Endodermal cell (in vitro differentiated cells): ENCODE measurements around the gene NPVF. TPM values are rescaled to one million over a fixed set of nuclear protein-coding genes. Genes with fewer than 3 reads are reported as not detected.

Experiments
- DNase-seq: peaks from one replicate; pipeline ENCODE4 v3.0.0-alpha.2; 2017
- H3K27ac ChIP-seq: 2 replicates; pipeline ENCODE4 v1.5.1; 2013; ENCODE audit warnings: mild to moderate bottlenecking, low read depth, low read length, moderate library complexity
- H3K27me3 ChIP-seq: 2 replicates; pipeline ENCODE4 v1.6.1; 2013; ENCODE audit warnings: mild to moderate bottlenecking, low read length, moderate library complexity; ENCODE audit not compliant: insufficient read depth, control insufficient read depth, poor library complexity, severe bottlenecking
- H3K36me3 ChIP-seq: 2 replicates; pipeline ENCODE4 v1.7.0; 2013; ENCODE audit warnings: mild to moderate bottlenecking, low read length, moderate library complexity; ENCODE audit not compliant: control insufficient read depth, insufficient read depth
- H3K4me1 ChIP-seq: one replicate; pipeline ENCODE4 v1.7.0; 2013; ENCODE audit warnings: low read length; ENCODE audit not compliant: control insufficient read depth, insufficient read depth
- H3K4me3 ChIP-seq: 2 replicates; pipeline ENCODE4 v1.5.1; 2013; ENCODE audit warnings: mild to moderate bottlenecking, low read length, moderate library complexity
- H3K9ac ChIP-seq: 2 replicates; pipeline ENCODE4 v1.6.1; 2013; ENCODE audit warnings: mild to moderate bottlenecking, low read length, moderate library complexity; ENCODE audit not compliant: poor library complexity, severe bottlenecking; ENCODE audit errors: extremely low read depth
- H3K9me3 ChIP-seq: 2 replicates; pipeline ENCODE4 v1.6.1; 2013; ENCODE audit warnings: mild to moderate bottlenecking, low read length, moderate library complexity; ENCODE audit not compliant: control insufficient read depth
- H3K27ac Mint-ChIP-seq: 2 replicates; pipeline ENCODE4 v1.8.0; 2020; ENCODE audit warnings: mixed read lengths
- H3K27me3 Mint-ChIP-seq: 2 replicates; pipeline ENCODE4 v1.8.0; 2021; ENCODE audit warnings: mild to moderate bottlenecking, mixed read lengths; ENCODE audit not compliant: insufficient read depth
- H3K36me3 Mint-ChIP-seq: 2 replicates; pipeline ENCODE4 v1.8.0; 2020; ENCODE audit warnings: low read depth, mixed read lengths
- H3K4me1 Mint-ChIP-seq: 2 replicates; pipeline ENCODE4 v1.8.0; 2020; ENCODE audit warnings: mixed read lengths
- H3K4me3 Mint-ChIP-seq: 2 replicates; pipeline ENCODE4 v1.8.0; 2020; ENCODE audit warnings: mild to moderate bottlenecking, moderate library complexity, mixed read lengths
- H3K9me3 Mint-ChIP-seq: 2 replicates; pipeline ENCODE4 v1.8.0; 2020; ENCODE audit warnings: mild to moderate bottlenecking, mixed read lengths
- WGBS, 2 experiments: methylation state at CpG; one replicate each; pipeline versions ENCODE4 v1.1.5 to v1.1.7; 2013; ENCODE audit warnings: missing lambda C conversion rate in 2 of 2, mixed read lengths in 1 of 2; ENCODE audit not compliant: insufficient coverage in 1 of 2, insufficient read length in 1 of 2; 5-methylcytosine and 5-hydroxymethylcytosine counted together
- total RNA-seq, 2 donors: library from RNA; stranded (reverse); fragmentation: NEBNext Ultra II Directional in 1 of 2; extraction: Animal tissue kit (Norgen Biotek cat#: 25700) in 1 of 2; gene quantifications; 2 replicates in 1 of 2; 3 replicates in 1 of 2; pipeline ENCODE4 v1.2.1, GENCODE V29; 2021
- TF ChIP-seq, protein P1 (sequence below): fragments of 200-600 bp; sonication (generic); conservative IDR thresholded peaks from 2 replicates; pipeline ENCODE4 v1.5.0; 2021; ENCODE audit warnings: antibody characterized with exemption, mild to moderate bottlenecking

Gene NPVF
- total RNA-seq, 2 donors from 2014 or later = not detected

DNA sequence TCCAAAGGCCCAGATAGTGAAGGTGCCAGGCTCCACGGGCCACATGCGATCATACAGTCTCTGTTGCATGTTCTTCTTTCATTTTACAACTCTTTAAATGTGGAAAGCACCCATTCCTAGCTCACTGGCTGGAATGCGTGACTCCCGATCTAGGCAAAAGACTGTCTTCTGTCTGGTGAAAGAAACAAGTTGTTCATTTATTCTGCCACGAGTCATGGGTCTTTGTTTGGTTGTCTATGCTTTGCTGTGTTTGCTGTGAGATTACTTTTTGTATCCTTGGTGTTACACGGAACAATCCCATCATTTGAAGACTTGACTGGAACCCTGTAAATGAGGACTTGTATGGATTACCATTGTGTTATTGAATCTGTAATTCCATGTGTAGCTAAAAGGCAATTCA is 41.9 kb downstream of the NPVF start:
- H3K4me3 Mint-ChIP-seq = no peak overlapping the region
- 91 to 95% methylated on average over 6 of the region's 6 CpGs for WGBS, 2 experiments

DNA sequence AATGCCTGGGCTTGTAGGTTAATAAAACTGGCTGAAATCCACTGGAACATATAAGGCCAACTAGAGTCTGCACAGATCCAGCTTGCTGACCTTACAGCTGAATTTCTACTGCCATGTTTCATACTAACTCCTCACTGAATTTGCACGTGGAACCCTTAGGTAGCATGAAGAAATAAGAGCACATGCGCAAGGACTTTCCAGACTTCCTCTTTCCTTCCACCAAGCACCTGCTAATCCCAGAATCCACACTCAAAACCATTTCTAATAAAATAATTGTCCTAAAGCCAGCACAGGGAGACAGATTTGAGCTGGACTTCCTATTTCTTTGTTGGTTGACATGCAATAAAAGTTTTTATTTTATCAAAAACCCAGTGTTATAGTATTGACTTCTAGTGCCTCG is 46.8 kb downstream of the NPVF start:
- Histone ChIP-seq H3K4me1 (no peaks in the 10 kb centered on the region), H3K9me3 (no peaks in the 10 kb centered on the region), H3K9ac (no peak overlapping the region), H3K4me3 (no peak overlapping the region), H3K27ac (no peak overlapping the region), H3K27me3 (no peaks in the 10 kb centered on the region), H3K36me3 (no peaks in the 10 kb centered on the region)
- peaks cover 4% of the 10 kb centered on the region for H3K27me3 Mint-ChIP-seq
- peaks cover 3% of the 10 kb centered on the region for H3K9me3 Mint-ChIP-seq
- H3K36me3 Mint-ChIP-seq = peaks cover 7% of the 10 kb centered on the region
- 90 to 94% methylated on average over 2 to 3 of the region's 3 CpGs for WGBS, 2 experiments
- no peak overlapping the region for H3K4me3 Mint-ChIP-seq
- H3K4me1 Mint-ChIP-seq = peaks cover 7% of the 10 kb centered on the region
- DNase-seq = no peak
- TF ChIP-seq, protein P1, sequence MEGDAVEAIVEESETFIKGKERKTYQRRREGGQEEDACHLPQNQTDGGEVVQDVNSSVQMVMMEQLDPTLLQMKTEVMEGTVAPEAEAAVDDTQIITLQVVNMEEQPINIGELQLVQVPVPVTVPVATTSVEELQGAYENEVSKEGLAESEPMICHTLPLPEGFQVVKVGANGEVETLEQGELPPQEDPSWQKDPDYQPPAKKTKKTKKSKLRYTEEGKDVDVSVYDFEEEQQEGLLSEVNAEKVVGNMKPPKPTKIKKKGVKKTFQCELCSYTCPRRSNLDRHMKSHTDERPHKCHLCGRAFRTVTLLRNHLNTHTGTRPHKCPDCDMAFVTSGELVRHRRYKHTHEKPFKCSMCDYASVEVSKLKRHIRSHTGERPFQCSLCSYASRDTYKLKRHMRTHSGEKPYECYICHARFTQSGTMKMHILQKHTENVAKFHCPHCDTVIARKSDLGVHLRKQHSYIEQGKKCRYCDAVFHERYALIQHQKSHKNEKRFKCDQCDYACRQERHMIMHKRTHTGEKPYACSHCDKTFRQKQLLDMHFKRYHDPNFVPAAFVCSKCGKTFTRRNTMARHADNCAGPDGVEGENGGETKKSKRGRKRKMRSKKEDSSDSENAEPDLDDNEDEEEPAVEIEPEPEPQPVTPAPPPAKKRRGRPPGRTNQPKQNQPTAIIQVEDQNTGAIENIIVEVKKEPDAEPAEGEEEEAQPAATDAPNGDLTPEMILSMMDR = no peak
- H3K27ac Mint-ChIP-seq = no peak overlapping the region

More for the DNA sequence above, 41.9 kb downstream of the NPVF start:
- Histone ChIP-seq H3K9me3 (no peaks in the 10 kb centered on the region), H3K27me3 (no peaks in the 10 kb centered on the region), H3K9ac (no peak overlapping the region), H3K4me3 (no peak overlapping the region), H3K36me3 (no peaks in the 10 kb centered on the region), H3K4me1 (no peaks in the 10 kb centered on the region), H3K27ac (no peak overlapping the region)
- no peaks in the 10 kb centered on the region for H3K36me3 Mint-ChIP-seq
- no peak for DNase-seq
- H3K4me1 Mint-ChIP-seq = peaks cover 2% of the 10 kb centered on the region
- no peaks in the 10 kb centered on the region for H3K9me3 Mint-ChIP-seq
- H3K27ac Mint-ChIP-seq = no peak overlapping the region
- H3K27me3 Mint-ChIP-seq = no peaks in the 10 kb centered on the region
- TF ChIP-seq, protein P1 = no peak

GRCh38 chr7:25180946-25181345 is 47.3 kb downstream of the NPVF start:
- H3K27me3 Mint-ChIP-seq = peaks cover 4% of the 10 kb centered on the region
- Histone ChIP-seq H3K9me3 (no peaks in the 10 kb centered on the region), H3K4me1 (no peaks in the 10 kb centered on the region), H3K27ac (no peak overlapping the region), H3K36me3 (no peaks in the 10 kb centered on the region), H3K4me3 (no peak overlapping the region), H3K27me3 (no peaks in the 10 kb centered on the region), H3K9ac (no peak overlapping the region)
- TF ChIP-seq, protein P1 = no peak
- peaks cover 3% of the 10 kb centered on the region for H3K9me3 Mint-ChIP-seq
- H3K4me3 Mint-ChIP-seq = no peak overlapping the region
- H3K27ac Mint-ChIP-seq = no peak overlapping the region
- peaks cover 7% of the 10 kb centered on the region for H3K36me3 Mint-ChIP-seq
- WGBS, 2 experiments = 87 to 90% methylated on average over 3 to 7 of the region's 7 CpGs
- peaks cover 7% of the 10 kb centered on the region for H3K4me1 Mint-ChIP-seq
- peak; percentile 61 for DNase-seq
